HEK293T (cell line): ENCODE data around the gene HYAL3.

Experiments
- CTCF ChIA-PET: fragments of 350-600 bp; formaldehyde crosslinking; extraction: SDS; loops from one replicate; lab custom pipeline; 2021; ENCODE audit warnings: antibody characterized with exemption, inconsistent platforms; lab: Yijun Ruan, JAX
- POLR2A ChIA-PET: fragments of 350-600 bp; formaldehyde crosslinking; extraction: SDS; loops from one replicate; lab custom pipeline; 2020; ENCODE audit warnings: antibody characterized with exemption, inconsistent platforms; lab: Yijun Ruan, JAX
- DNase-seq: peaks from one replicate; pipeline ENCODE4 v3.0.0; 2012; ENCODE audit warnings: mixed read lengths; ENCODE audit errors: extremely low spot score
- ARNT ChIP-seq: fragments of 450-650 bp; IDR thresholded peaks from 2 replicates; pipeline ENCODE4 v1.6.1; 2017; ENCODE audit warnings: mild to moderate bottlenecking
- BHLHE40 ChIP-seq: fragments of 450-650 bp; IDR thresholded peaks from 2 replicates; pipeline ENCODE4 v1.6.1; 2016; ENCODE audit warnings: mild to moderate bottlenecking, moderate library complexity, borderline replicate concordance
- CTBP1 ChIP-seq: fragments of 450-650 bp; IDR thresholded peaks from 2 replicates; pipeline ENCODE4 v1.6.1; 2016; ENCODE audit warnings: borderline replicate concordance
- ELF4 ChIP-seq: fragments of 450-650 bp; IDR thresholded peaks from 2 replicates; pipeline ENCODE4 v1.6.1; 2017; ENCODE audit warnings: antibody characterized with exemption
- FOXA1 ChIP-seq: fragments of 450-650 bp; IDR thresholded peaks from 2 replicates; pipeline ENCODE4 v1.6.1; 2016; ENCODE audit warnings: mild to moderate bottlenecking
- FOXK2 ChIP-seq: fragments of 450-650 bp; IDR thresholded peaks from 2 replicates; pipeline ENCODE4 v1.6.1; 2016; ENCODE audit warnings: mild to moderate bottlenecking
- FOXM1 ChIP-seq: fragments of 450-650 bp; IDR thresholded peaks from 2 replicates; pipeline ENCODE4 v1.6.1; 2017; ENCODE audit warnings: mild to moderate bottlenecking, borderline replicate concordance
- HDGF ChIP-seq: fragments of 450-650 bp; IDR thresholded peaks from 2 replicates; pipeline ENCODE4 v1.6.1; 2017; ENCODE audit warnings: antibody characterized with exemption, borderline replicate concordance
- L3MBTL2 ChIP-seq: fragments of 450-650 bp; conservative IDR thresholded peaks from 2 replicates; pipeline ENCODE4 v1.6.1; 2016; ENCODE audit warnings: mild to moderate bottlenecking
- LEF1 ChIP-seq: fragments of 450-650 bp; IDR thresholded peaks from 2 replicates; pipeline ENCODE4 v1.6.1; 2017; ENCODE audit warnings: mild to moderate bottlenecking, borderline replicate concordance
- NFRKB ChIP-seq: fragments of 450-650 bp; IDR thresholded peaks from 2 replicates; pipeline ENCODE4 v1.6.1; 2016; ENCODE audit warnings: mild to moderate bottlenecking, moderate library complexity
- SP1 ChIP-seq: fragments of 450-650 bp; IDR thresholded peaks from 2 replicates; pipeline ENCODE4 v1.6.1; 2017
- SUZ12 ChIP-seq: fragments of 450-650 bp; IDR thresholded peaks from 2 replicates; pipeline ENCODE4 v1.6.1; 2016; ENCODE audit warnings: mild to moderate bottlenecking
- TARDBP ChIP-seq: fragments of 450-650 bp; IDR thresholded peaks from 2 replicates; pipeline ENCODE4 v1.6.1; 2016
- ZNF384 ChIP-seq: fragments of 450-650 bp; IDR thresholded peaks from 2 replicates; pipeline ENCODE4 v1.6.1; 2016
- TF ChIP-seq, protein P1 (sequence below): fragments of 450-650 bp; IDR thresholded peaks from 2 replicates; pipeline ENCODE4 v1.6.1; 2016

The HYAL3 gene

DNA sequence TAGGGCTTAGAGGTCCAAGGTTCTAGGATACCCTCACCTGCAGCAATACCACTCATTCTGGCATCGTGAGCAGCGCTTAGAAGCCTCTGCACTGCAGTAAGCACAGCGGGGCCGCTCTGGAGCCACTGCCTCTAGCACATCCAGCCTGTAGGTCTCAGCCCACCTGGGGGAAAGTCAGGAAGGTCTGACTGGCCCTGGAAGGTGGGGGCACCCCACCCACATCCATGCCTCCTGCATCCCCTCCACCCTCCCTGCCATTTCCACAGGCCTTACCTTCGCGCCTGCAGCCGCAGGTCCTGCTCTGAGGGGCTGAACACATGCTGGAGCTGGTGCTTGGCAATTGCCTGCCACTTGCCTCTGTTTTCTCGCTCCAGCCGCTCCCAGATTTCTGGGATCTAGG, 42.3 kb upstream of the HYAL3 start:
- no peak for DNase-seq
- CTCF ChIA-PET: no interaction called here
- TF ChIP-seq SUZ12: no peak
- TF ChIP-seq HDGF: no peak
- TF ChIP-seq FOXK2: no peak
- no peak for TF ChIP-seq FOXA1
- no peak for TF ChIP-seq ARNT
- TF ChIP-seq ZNF384: no peak
- no peak for TF ChIP-seq NFRKB
- no peak for TF ChIP-seq L3MBTL2
- no peak for TF ChIP-seq BHLHE40
- POLR2A ChIA-PET: interaction anchor here (1.0 kb wide), 1 partner anchor 14 kb away, joined by 5 read pairs; no protein-coding TSS in a partner anchor

DNA sequence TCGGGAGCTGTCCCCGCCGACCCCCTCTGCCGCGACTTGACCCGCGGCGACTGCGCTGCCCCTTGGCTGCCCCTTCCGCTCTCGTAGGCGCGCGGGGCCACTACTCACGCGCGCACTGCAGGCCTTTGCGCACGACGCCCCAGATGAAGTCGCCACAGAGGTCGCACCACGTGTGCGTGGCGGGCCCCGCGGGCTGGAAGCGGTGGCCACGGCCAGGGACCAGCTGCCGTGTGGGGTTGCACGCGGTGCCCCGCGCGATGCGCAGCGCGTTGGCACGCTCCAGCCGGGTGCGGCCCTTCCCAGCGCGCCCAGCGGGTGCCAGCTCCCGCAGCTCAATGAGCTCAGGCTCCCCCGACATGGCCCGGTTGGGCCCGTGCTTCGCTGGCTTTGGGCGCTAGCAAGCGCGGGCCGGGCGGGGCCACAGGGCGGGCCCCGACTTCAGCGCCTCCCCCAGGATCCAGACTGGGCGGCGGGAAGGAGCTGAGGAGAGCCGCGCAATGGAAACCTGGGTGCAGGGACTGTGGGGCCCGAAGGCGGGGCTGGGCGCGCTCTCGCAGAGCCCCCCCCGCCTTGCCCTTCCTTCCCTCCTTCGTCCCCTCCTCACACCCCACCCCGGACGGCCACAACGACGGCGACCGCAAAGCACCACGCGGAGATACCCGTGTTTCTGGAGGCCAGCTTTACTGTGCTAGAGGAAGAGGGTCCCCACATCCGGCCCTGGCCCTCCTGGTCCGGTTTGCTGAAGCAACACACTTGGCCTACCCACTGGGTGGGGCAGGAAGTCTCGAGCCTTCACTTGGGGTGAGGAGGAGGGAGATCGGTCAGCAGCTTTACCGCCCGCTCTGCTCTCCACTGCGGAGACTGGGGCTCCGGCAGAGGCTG, 41.5 kb upstream of the HYAL3 start, which contains the start of gene RASSF1:
RASSF1 (minus strand) TSS at position 389 of the 882 bp plus-strand sequence; CDS start at position 358, 31 bp downstream.
- TF ChIP-seq, protein P1, sequence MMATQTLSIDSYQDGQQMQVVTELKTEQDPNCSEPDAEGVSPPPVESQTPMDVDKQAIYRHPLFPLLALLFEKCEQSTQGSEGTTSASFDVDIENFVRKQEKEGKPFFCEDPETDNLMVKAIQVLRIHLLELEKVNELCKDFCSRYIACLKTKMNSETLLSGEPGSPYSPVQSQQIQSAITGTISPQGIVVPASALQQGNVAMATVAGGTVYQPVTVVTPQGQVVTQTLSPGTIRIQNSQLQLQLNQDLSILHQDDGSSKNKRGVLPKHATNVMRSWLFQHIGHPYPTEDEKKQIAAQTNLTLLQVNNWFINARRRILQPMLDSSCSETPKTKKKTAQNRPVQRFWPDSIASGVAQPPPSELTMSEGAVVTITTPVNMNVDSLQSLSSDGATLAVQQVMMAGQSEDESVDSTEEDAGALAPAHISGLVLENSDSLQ: no peak
- TF ChIP-seq SP1 (no peak), SUZ12 (no peak), TARDBP (no peak), LEF1 (no peak), FOXA1 (no peak), ELF4 (no peak), BHLHE40 (no peak), NFRKB (no peak), FOXK2 (no peak), L3MBTL2 (no peak), CTBP1 (no peak), FOXM1 (no peak), HDGF (no peak), ARNT (no peak), ZNF384 (no peak)
- ChIA-PET CTCF (no interaction called here), POLR2A (no interaction called here)
- DNase-seq: no peak

DNA sequence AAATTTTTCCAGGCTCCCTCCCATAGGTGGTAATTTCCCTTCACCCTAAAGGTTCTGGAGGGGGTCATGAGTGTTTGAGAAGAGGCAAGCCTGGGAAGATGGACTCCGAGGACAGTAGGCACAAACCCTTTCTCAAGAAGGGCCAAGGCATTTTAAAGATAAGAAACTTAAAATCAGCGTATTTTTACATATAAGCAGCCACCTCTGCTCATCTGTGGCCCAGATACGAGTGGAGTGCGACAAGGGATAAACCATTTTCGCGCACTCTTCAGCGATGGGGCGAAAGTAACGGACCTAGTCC, 40.9 kb upstream of the HYAL3 start:
- TF ChIP-seq ELF4: no peak
- TF ChIP-seq ZNF384: no peak
- no peak for TF ChIP-seq SUZ12
- TF ChIP-seq ARNT: no peak
- no peak for TF ChIP-seq NFRKB
- TF ChIP-seq FOXA1: no peak
- TF ChIP-seq TARDBP: no peak
- no peak for TF ChIP-seq FOXM1
- TF ChIP-seq HDGF: no peak
- TF ChIP-seq, protein P1: no peak
- no peak for TF ChIP-seq CTBP1
- no peak for TF ChIP-seq LEF1
- TF ChIP-seq SP1: no peak
- TF ChIP-seq FOXK2: no peak
- no peak for TF ChIP-seq BHLHE40
- no peak for TF ChIP-seq L3MBTL2
- POLR2A ChIA-PET: no interaction called here
- CTCF ChIA-PET: no interaction called here
- no peak for DNase-seq

DNA sequence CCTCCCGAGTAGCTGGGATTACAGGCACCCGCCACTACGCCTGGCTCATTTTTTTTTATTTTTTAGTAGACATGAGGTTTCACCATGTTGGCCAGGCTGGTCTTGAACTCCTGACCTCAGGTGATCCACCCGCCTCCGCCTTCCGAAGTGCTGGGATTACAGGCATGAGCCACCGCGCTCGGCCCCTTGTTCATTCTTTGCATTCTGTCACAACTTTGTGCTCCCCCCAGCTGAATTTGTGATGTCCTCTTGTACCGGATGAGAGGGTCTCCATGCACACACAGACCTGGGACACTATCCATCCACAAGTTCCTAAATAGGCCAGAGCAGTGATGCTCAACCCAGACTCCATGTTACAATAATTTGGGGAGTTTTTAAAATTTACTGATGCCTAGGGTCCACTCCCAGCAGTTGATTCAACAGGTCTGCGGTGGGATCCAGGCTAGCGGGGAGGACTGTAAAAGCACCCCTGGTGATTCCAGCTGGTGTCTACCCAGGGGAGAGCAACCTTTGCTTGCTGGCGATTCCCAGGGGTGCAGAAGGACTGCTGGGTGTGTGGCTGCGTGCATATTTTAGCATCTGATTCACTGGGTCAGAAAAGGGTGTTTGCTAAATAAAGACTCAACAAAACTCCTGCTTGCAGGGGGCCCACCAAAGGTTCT, 40.4 kb upstream of the HYAL3 start:
- no peak for DNase-seq
- no peak for TF ChIP-seq ARNT
- no peak for TF ChIP-seq SP1
- TF ChIP-seq HDGF: no peak
- TF ChIP-seq LEF1: no peak
- no peak for TF ChIP-seq BHLHE40
- TF ChIP-seq FOXM1: no peak
- no peak for TF ChIP-seq ZNF384
- TF ChIP-seq CTBP1: no peak
- TF ChIP-seq ELF4: no peak
- TF ChIP-seq SUZ12: no peak
- TF ChIP-seq FOXA1: no peak
- TF ChIP-seq L3MBTL2: no peak
- TF ChIP-seq NFRKB: no peak
- TF ChIP-seq, protein P1: no peak
- TF ChIP-seq TARDBP: no peak
- TF ChIP-seq FOXK2: no peak
- ChIA-PET POLR2A (interaction anchor here (3.9 kb wide), 1 partner anchor 11 kb away, joined by 119 read pairs; the partner anchor contains the start of genes CYB561D2 and NPRL2), CTCF (interaction anchor here (0.6 kb wide), 1 partner anchor 79 kb away, joined by 3 read pairs; no protein-coding TSS in a partner anchor)

DNA sequence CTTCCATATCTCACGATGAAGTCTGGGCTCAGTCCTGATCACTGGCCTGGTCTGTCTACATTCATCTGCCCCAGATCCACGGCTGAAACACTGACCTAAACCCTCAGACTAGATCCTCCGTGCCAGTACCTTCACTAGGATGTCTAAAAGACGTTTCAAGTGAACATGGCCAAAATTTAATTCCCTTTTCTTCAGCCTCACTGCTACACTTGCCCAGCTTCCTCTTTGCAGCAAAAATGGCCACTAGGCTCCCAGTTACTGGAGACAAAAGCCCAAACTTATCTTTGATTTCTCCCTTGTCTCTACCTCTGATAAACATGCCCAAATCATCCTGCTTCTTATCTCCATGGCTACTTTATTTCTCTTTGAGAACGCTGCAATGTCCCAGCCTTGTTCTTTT, 39.8 kb upstream of the HYAL3 start:
- ChIA-PET CTCF (interaction anchor here (0.5 to 0.6 kb wide), 2 partner anchors 80 to 488 kb away, joined by 3 read pairs; no protein-coding TSS in a partner anchor), POLR2A (interaction anchor here (3.9 kb wide), 2 partner anchors 11 to 12 kb away, joined by 88 to 119 read pairs; partner anchors contain the start of genes CYB561D2, NPRL2 and TUSC2)
- no peak for TF ChIP-seq SUZ12
- no peak for TF ChIP-seq FOXM1
- no peak for TF ChIP-seq SP1
- no peak for TF ChIP-seq L3MBTL2
- TF ChIP-seq ZNF384: no peak
- TF ChIP-seq NFRKB: no peak
- TF ChIP-seq LEF1: no peak
- TF ChIP-seq FOXK2: no peak
- no peak for TF ChIP-seq ARNT
- no peak for TF ChIP-seq FOXA1
- TF ChIP-seq CTBP1: no peak
- TF ChIP-seq ELF4: no peak
- TF ChIP-seq, protein P1: no peak
- TF ChIP-seq TARDBP: no peak
- no peak for DNase-seq
